Astrocyte of the cerebellum (primary cell): Measurements from ENCODE around the gene NXPH2.
A peak's percentile ranks its signal among the peaks of the same experiment; 100 is the strongest.

Experiments
- DNase-seq: peaks from one replicate; pipeline ENCODE4 v3.0.0-alpha.2; 2011; ENCODE audit warnings: low read depth
- H3K4me3 ChIP-seq: 2 replicates; pipeline ENCODE4 v1.5.1; 2011; ENCODE audit warnings: mild to moderate bottlenecking, low read depth, low read length, moderate library complexity
- CTCF ChIP-seq: IDR thresholded peaks from 2 replicates; pipeline ENCODE4 v1.5.1; 2012; ENCODE audit warnings: low read length, low read depth, moderate library complexity, mild to moderate bottlenecking; ENCODE audit errors: missing control alignments
- in situ Hi-C: cut with HindIII; loops from 2 replicates; pipeline ENCODE4 v1.10.0; 2017; ENCODE audit warnings: low sequenced_read_pairs

The NXPH2 gene

DNA sequence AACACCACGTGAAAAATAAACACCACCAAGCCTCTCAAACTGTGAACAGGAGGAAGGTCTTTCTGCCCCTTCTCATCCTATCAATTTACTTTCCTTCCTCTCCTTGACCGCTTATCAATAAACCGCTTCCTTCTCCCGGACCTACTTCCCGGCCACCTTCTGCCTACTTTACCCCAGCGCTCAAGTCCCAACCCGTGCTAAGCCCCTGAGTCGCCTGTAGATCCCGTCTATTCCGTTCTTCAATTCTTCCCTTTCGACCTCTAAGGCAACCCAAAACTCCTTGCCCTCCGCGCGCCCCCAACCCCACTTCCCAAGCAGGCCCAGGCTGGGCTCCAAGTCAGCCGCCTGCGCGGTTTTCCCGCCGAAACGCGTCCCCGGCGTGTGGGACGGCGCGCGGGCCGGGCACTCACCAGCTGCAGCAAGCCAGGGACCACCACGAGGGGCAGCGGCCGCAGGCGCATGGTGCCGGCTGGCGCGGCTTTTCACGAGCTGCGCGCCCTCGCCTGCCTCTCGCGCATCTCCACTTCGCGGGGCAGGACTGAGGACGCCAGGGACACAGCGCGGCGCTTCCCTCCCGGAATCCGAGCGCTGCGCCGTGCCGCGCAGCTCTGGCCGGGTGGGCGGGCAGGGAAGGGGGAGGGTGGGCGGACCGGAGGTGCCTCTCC, at the start of gene NXPH2:
TSS of gene NXPH2 (minus strand) at position 610 of the 665 bp plus-strand sequence. CDS start at position 461, 149 bp downstream.
- in situ Hi-C loops: no loop called here
- TF ChIP-seq CTCF: no peak
- peak within 1 kb of the TSS; percentile 52 for H3K4me3 ChIP-seq
- no peak for DNase-seq

- no peak overlapping the region for H3K4me3 ChIP-seq
- no peak for DNase-seq
- peak; percentile 57 for TF ChIP-seq CTCF
- in situ Hi-C loops: no loop called here
These were observed 49.2 kb upstream of the NXPH2 start for GRCh38 chr2:138829326-138829919.

DNA sequence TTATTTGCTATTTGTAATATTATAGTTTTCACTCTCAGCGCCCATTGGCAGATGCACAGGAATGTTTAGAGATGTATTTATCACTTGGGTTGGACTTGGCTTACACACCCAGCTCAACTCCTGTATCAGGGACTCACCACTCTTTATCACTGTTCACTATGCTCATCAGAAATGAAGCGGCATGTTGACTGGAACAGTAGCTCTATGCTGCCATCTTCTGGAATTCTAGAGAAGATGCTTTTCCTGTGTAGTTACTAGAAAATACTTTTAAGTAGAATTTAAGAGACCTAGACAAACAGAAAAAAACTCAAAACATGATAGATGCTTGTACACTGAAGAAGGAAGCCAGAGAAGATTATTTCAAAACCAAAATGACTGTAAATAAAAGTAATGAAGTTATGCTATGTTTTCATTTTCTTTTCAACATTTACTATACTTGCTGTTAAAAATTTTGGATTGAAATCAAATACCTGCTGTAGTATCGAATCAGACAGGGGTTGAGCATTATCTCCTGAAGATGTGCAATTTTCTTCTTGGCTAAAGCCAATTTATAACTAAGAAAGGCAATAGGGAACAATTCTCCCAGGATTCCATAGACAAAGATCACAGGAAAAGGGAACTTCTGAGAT, 47.4 kb upstream of the NXPH2 start:
- TF ChIP-seq CTCF: peak; percentile 67
- H3K4me3 ChIP-seq: no peak overlapping the region
- DNase-seq: peak; percentile 56
- in situ Hi-C loops: no loop called here

GRCh38 chr2:138823666-138824065, 43.5 kb upstream of the NXPH2 start:
- TF ChIP-seq CTCF: no peak
- in situ Hi-C loops: loop anchor here (25.0 kb wide), 1 partner anchor 911 kb away; no protein-coding TSS in a partner anchor
- no peak overlapping the region for H3K4me3 ChIP-seq
- DNase-seq: no peak

- DNase-seq: no peak
- TF ChIP-seq CTCF: no peak
- in situ Hi-C loops: loop anchor here (25.0 kb wide), 1 partner anchor 908 kb away; no protein-coding TSS in a partner anchor
- H3K4me3 ChIP-seq: no peak overlapping the region
These were observed 39.8 kb upstream of the NXPH2 start for GRCh38 chr2:138819964-138820363.

DNA sequence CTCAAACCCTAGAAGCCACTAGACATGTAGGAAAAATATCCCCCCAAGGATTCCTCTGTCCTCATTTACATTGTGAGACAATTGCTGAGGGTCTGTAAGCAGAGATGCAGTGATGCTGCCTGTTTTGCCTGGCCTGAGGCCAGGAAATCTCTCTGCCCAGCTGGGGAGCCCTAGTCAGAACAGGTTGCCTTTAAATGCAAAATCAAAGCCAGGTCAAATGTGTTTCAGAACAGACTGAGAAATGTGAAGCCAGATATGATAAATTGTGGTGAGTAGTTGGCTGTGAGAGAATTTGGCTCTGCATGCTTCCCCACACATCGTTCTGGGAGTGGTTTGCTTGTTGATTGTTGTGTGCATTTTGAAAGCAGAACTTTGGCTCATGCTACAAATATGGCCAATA, 38.4 kb upstream of the NXPH2 start:
- peak; percentile 22 for DNase-seq
- no peak overlapping the region for H3K4me3 ChIP-seq
- TF ChIP-seq CTCF: no peak
- in situ Hi-C loops: loop anchor here (25.0 kb wide), 1 partner anchor 906 kb away; no protein-coding TSS in a partner anchor
